Measurements from ENCODE around the gene SMIM24.
"Not testable (repeated sequence)": the region's sequence is repeated elsewhere in the genome, so short reads cannot be mapped to it uniquely, and the experiment has no call there.

The SMIM24 gene

GRCh38 chr19:3454656-3455392 is 25.5 kb downstream of the SMIM24 start:
- no peak for DNase-seq

GRCh38 chr19:3453840-3454239 is 26.5 kb downstream of the SMIM24 start:
- DNase-seq, result no peak

GRCh38 chr19:3452942-3453214 is 27.4 kb downstream of the SMIM24 start:
- DNase-seq, result not testable (repeated sequence)

GRCh38 chr19:3452171-3452941 is 28.0 kb downstream of the SMIM24 start:
- DNase-seq, result no peak

GRCh38 chr19:3451451-3451866 is 28.9 kb downstream of the SMIM24 start:
- no peak for DNase-seq

GRCh38 chr19:3450796-3451411 is 29.4 kb downstream of the SMIM24 start:
- no peak for DNase-seq

GRCh38 chr19:3448616-3449334 is 31.6 kb downstream of the SMIM24 start:
- no peak for DNase-seq

- not testable (repeated sequence) for DNase-seq
Observed at GRCh38 chr19:3446657-3447056, 33.7 kb downstream of the SMIM24 start.

GRCh38 chr19:3444695-3445234 is 35.6 kb downstream of the SMIM24 start:
- no peak for DNase-seq

- peak in 2 of 3 experiments; percentile 55 to 78 for DNase-seq
Observed at GRCh38 chr19:3443840-3444694, 36.3 kb downstream of the SMIM24 start.

- no peak for DNase-seq
Observed at GRCh38 chr19:3442487-3443071, 37.7 kb downstream of the SMIM24 start.

- no peak for DNase-seq
Observed at GRCh38 chr19:3441986-3442329, 38.4 kb downstream of the SMIM24 start.

GRCh38 chr19:3441089-3441985 is 39.0 kb downstream of the SMIM24 start:
- DNase-seq, result peak in 1 of 3 experiments; percentile 19

GRCh38 chr19:3440082-3440481 is 40.2 kb downstream of the SMIM24 start:
- peak in 1 of 3 experiments; percentile 22 for DNase-seq

GRCh38 chr19:3434630-3435553 is 45.4 kb downstream of the SMIM24 start:
- DNase-seq, result peak; percentile 98 to 100 (median 99)

GRCh38 chr19:3433805-3434540 is 46.4 kb downstream of the SMIM24 start:
- no peak for DNase-seq

GRCh38 chr19:3433313-3433712 is 47.0 kb downstream of the SMIM24 start:
- no peak for DNase-seq

GRCh38 chr19:3431760-3432397 is 48.4 kb downstream of the SMIM24 start:
- DNase-seq, result no peak

Data from NCI-H1417 (cell line).